Right lung (tissue), 5 donors: ENCODE results near the gene DSCAML1. TPM values are rescaled to one million over a fixed set of nuclear protein-coding genes. Genes with fewer than 3 reads are reported as not detected.

Experiments
- DNase-seq, 2 donors: peaks; one replicate each; pipeline ENCODE4 v3.0.0-alpha.2; 2013
- polyA plus RNA-seq, 5 donors: library from polyadenylated mRNA; unstranded; fragments of 120-200 nt; gene quantifications; one replicate each; pipeline versions ENCODE4 v1.2.1 to v1.2.3, GENCODE V29; 2013; ENCODE audit warnings: inconsistent platforms in 1 of 5, low replicate concordance in 1 of 5; ENCODE audit not compliant: insufficient read length in 5 of 5, insufficient read depth in 1 of 5

The DSCAML1 gene
- polyA plus RNA-seq, 5 donors: 0.85 to 2.1 (median 1.1) TPM

- DNase-seq: no peak
These were observed 128.7 kb downstream of the DSCAML1 start for GRCh38 chr11:117668321-117668751.

GRCh38 chr11:117664897-117665296 lies 132.1 kb downstream of the DSCAML1 start:
- no peak for DNase-seq

- DNase-seq: peak; percentile 17 to 20
These were observed 133.2 kb downstream of the DSCAML1 start for GRCh38 chr11:117663821-117664220.

GRCh38 chr11:117663414-117663813 lies 133.6 kb downstream of the DSCAML1 start:
- no peak for DNase-seq

- DNase-seq: no peak
These were observed 134.2 kb downstream of the DSCAML1 start for GRCh38 chr11:117662671-117663269.

GRCh38 chr11:117662255-117662654 lies 134.8 kb downstream of the DSCAML1 start:
- no peak for DNase-seq

GRCh38 chr11:117658809-117659208 lies 138.2 kb downstream of the DSCAML1 start:
- DNase-seq: no peak

- DNase-seq: no peak
These were observed 139.2 kb downstream of the DSCAML1 start for GRCh38 chr11:117657794-117658193.

- no peak for DNase-seq
These were observed 142.4 kb downstream of the DSCAML1 start for GRCh38 chr11:117654281-117655255.

GRCh38 chr11:117652521-117652920 lies 144.5 kb downstream of the DSCAML1 start:
- no peak for DNase-seq

GRCh38 chr11:117649296-117650055 lies 147.5 kb downstream of the DSCAML1 start:
- DNase-seq: no peak

GRCh38 chr11:117647872-117648271 lies 149.1 kb downstream of the DSCAML1 start:
- DNase-seq: no peak

GRCh38 chr11:117647207-117647606 lies 149.8 kb downstream of the DSCAML1 start:
- DNase-seq: no peak

GRCh38 chr11:117646411-117646810 lies 150.6 kb downstream of the DSCAML1 start:
- DNase-seq: no peak

- no peak for DNase-seq
These were observed 152.4 kb downstream of the DSCAML1 start for GRCh38 chr11:117644403-117645155.

- no peak for DNase-seq
These were observed 153.3 kb downstream of the DSCAML1 start for GRCh38 chr11:117643606-117644300.

- DNase-seq: no peak
These were observed 154.2 kb downstream of the DSCAML1 start for GRCh38 chr11:117642835-117643234.

GRCh38 chr11:117642396-117642795 lies 154.6 kb downstream of the DSCAML1 start:
- DNase-seq: no peak

GRCh38 chr11:117641008-117641915 lies 155.8 kb downstream of the DSCAML1 start:
- no peak for DNase-seq

- no peak for DNase-seq
These were observed 157.0 kb downstream of the DSCAML1 start for GRCh38 chr11:117640041-117640440.
